ENCODE results near the gene HECW1. TPM values are rescaled to one million over a fixed set of nuclear protein-coding genes. Genes with fewer than 3 reads are reported as not detected.

Gene HECW1
- total RNA-seq, 1 donor, result 2.9 TPM

DNA sequence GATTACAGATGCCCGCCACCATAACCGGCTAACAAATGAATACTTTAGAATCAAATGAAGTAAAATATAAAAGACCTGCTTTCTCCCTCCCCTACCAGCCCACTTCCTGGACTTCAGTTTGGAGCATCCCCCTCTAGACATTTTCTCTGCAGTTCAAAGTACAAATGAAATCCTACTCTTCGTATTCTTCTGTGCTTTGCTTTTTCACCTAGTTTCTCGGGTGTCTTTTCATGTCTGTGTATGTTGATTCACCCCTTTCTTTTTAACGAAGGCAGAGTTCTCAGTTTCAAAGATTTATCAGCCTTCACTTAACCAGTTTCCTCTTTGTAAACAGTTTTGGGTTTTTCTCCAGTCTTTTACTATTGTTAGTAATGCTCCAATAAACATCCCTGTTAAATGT is 324.6 kb downstream of the HECW1 start:
- DNase-seq (ENCODE audit: insufficient read length, low spot score, missing footprints), result no peak
- Histone ChIP-seq H3K4me3 (ENCODE audit: insufficient read depth, low read length) (no peak overlapping the region), H3K27me3 (ENCODE audit: insufficient read depth, low read length) (no peaks in the 10 kb centered on the region), H3K36me3 (ENCODE audit: insufficient read depth, low read length) (no peaks in the 10 kb centered on the region), H3K4me2 (ENCODE audit: insufficient read depth, low read length) (no peak overlapping the region), H4K20me1 (ENCODE audit: insufficient read depth, low read length) (no peaks in the 10 kb centered on the region), H3K4me1 (ENCODE audit: insufficient read depth, low read length) (no peaks in the 10 kb centered on the region), H3K27ac (ENCODE audit: low read depth, low read length) (no peak overlapping the region), H3K79me2 (ENCODE audit: insufficient read depth, low read length) (no peaks in the 10 kb centered on the region), H2AFZ (ENCODE audit: low read length) (no peak overlapping the region), H3K9me3 (ENCODE audit: low read depth, low read length) (no peaks in the 10 kb centered on the region)
- TF ChIP-seq, protein P1, sequence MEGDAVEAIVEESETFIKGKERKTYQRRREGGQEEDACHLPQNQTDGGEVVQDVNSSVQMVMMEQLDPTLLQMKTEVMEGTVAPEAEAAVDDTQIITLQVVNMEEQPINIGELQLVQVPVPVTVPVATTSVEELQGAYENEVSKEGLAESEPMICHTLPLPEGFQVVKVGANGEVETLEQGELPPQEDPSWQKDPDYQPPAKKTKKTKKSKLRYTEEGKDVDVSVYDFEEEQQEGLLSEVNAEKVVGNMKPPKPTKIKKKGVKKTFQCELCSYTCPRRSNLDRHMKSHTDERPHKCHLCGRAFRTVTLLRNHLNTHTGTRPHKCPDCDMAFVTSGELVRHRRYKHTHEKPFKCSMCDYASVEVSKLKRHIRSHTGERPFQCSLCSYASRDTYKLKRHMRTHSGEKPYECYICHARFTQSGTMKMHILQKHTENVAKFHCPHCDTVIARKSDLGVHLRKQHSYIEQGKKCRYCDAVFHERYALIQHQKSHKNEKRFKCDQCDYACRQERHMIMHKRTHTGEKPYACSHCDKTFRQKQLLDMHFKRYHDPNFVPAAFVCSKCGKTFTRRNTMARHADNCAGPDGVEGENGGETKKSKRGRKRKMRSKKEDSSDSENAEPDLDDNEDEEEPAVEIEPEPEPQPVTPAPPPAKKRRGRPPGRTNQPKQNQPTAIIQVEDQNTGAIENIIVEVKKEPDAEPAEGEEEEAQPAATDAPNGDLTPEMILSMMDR (IDR thresholded peaks at IDR 0.05; ENCODE audit: extremely low read depth, low read depth, low read length), result no peak

DNA sequence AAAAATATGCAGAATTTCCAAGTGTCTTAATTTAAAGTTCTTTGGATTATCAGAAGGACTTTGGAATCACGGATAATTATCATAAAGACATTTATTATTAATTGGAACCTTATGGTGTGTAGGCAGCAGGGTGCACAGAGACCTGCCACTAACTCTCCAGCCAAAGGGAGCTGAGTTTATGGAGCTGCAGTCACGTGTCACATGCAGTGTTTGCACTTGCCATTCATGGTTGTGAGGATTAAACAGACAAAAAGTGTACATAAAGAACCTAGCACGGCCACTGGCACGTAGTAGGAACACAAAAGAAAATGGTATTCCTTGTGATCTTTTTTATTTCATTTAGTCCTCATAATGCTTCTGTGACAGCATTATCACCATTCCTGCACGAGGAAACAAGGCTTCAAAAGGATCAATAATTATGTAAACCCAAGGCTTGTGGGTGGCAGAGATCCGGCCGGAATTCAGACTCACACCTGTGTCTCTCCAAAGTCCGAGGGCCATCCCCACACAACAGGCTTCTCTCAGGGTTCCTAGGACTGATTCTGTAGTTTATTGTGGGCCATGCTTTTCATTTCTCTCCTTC is 326.5 kb downstream of the HECW1 start:
- no peaks in the 10 kb centered on the region for H3K4me1 ChIP-seq (ENCODE audit: insufficient read depth, low read length)
- TF ChIP-seq, protein P1 (IDR thresholded peaks at IDR 0.05; ENCODE audit: extremely low read depth, low read depth, low read length), result no peak
- no peak overlapping the region for H3K27ac ChIP-seq (ENCODE audit: low read depth, low read length)

DNA sequence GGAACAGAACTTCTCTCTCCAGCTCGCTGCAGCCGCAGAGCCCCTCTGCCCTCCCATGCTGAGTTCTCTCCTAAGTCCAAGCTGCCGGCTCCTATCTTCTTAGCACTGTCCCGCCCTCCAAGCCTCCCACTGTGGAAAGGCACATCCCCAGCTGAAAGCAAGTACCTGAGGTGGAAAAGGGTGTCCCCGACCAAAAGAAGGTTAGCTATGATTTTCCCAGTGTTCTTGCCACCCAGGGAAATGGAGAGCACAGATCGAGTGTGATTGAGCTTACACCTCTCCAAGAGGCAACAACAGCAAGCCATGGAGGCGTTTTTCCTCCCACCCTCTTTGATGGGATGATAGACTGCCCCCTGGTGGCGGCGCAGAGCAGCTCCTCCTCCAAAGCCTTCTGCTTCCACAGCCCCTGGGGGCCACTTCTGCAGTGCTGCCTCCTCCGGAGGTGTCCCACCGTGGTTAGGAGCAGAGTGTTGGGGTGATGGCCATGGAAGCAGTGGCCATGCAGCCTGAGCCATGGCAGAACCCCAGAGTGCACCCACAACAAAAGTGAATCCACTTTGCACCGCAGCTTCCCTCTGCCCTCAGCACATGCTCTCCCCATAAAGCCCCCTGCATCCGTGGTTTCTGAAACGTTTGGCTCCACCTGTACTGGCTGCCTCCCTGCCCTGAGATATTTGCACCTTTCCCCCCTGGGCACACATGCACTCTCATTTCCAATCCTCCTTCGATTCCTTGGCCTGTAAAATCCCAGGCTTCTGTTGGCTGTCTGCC is 327.4 kb downstream of the HECW1 start:
- DNase-seq (ENCODE audit: insufficient read length, low spot score, missing footprints), result peak; percentile 94
- H3K9me3 ChIP-seq (ENCODE audit: low read depth, low read length), result no peaks in the 10 kb centered on the region

More for the DNA sequence above, 326.5 kb downstream of the HECW1 start:
- Histone ChIP-seq H2AFZ (ENCODE audit: low read length) (no peak overlapping the region), H3K4me2 (ENCODE audit: insufficient read depth, low read length) (no peak overlapping the region), H4K20me1 (ENCODE audit: insufficient read depth, low read length) (no peaks in the 10 kb centered on the region), H3K79me2 (ENCODE audit: insufficient read depth, low read length) (no peaks in the 10 kb centered on the region), H3K27me3 (ENCODE audit: insufficient read depth, low read length) (no peaks in the 10 kb centered on the region), H3K4me3 (ENCODE audit: insufficient read depth, low read length) (no peak overlapping the region), H3K9me3 (ENCODE audit: low read depth, low read length) (no peaks in the 10 kb centered on the region), H3K36me3 (ENCODE audit: insufficient read depth, low read length) (no peaks in the 10 kb centered on the region)
- DNase-seq (ENCODE audit: insufficient read length, low spot score, missing footprints), result no peak

More for the DNA sequence above, 327.4 kb downstream of the HECW1 start:
- no peaks in the 10 kb centered on the region for H4K20me1 ChIP-seq (ENCODE audit: insufficient read depth, low read length)
- no peak overlapping the region for H2AFZ ChIP-seq (ENCODE audit: low read length)
- H3K4me3 ChIP-seq (ENCODE audit: insufficient read depth, low read length), result no peak overlapping the region
- TF ChIP-seq, protein P1 (IDR thresholded peaks at IDR 0.05; ENCODE audit: extremely low read depth, low read depth, low read length), result peak; percentile 88
- no peak overlapping the region for H3K4me2 ChIP-seq (ENCODE audit: insufficient read depth, low read length)
- H3K27ac ChIP-seq (ENCODE audit: low read depth, low read length), result no peak overlapping the region
- no peaks in the 10 kb centered on the region for H3K79me2 ChIP-seq (ENCODE audit: insufficient read depth, low read length)
- no peaks in the 10 kb centered on the region for H3K36me3 ChIP-seq (ENCODE audit: insufficient read depth, low read length)
- H3K27me3 ChIP-seq (ENCODE audit: insufficient read depth, low read length), result no peaks in the 10 kb centered on the region
- no peaks in the 10 kb centered on the region for H3K4me1 ChIP-seq (ENCODE audit: insufficient read depth, low read length)
